ENCODE data around the gene GALNT13. TPM values are rescaled to one million over a fixed set of nuclear protein-coding genes. Genes with fewer than 3 reads are reported as not detected.

Gene GALNT13
- total RNA-seq, result 0.09 and 0.12 TPM in 2 replicates

DNA sequence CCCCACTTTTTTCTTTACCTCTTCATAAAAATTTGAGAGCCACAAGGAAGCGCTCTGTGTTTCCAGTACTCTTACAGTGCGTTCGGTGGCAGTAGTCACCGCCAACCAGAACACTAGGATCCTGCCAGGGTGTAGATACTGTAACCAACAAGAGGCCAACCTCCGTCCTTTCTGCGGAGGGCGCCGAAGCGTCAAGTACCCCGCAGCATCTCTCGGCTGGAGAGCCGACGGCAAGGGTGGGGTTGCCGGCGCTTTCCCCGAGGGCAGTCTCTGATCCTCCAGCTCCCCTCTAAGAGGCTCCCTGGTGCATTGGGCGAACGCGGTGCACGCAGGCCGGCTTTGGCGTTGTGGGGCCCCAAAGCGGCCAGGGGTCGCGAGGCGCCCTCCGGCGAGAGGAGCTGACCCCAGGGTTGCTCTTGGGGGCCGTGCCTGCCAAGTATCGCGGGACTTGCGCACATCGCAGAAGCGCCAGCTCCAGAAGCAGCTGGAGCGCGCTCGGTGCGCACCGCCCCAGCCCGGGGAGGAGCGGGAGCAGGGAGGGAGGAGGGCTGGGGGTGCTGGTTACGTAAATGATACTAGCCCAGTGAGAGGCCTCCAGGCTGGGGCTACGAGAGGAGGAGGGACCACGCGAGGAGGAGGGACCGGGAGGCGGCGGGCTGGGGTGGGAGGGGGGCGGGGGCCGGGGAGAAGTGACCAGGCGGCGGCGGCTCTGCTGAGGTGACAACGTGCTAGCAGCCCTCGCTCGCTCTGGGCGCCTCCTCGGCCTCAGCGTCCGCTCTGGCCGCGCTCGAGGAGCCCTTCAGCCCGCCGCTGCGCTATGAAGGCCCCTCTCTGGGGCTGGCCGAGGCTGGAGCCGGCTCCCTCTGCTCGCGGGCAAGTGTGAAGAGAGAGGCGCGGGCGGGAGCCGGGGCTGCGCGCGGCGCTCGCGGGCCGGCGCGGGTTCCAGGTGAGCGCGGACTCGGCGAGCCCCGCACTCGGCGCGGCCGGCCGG, at the start of gene GALNT13:
Gene GALNT13, plus strand, starts transcription at position 692 of the 991 bp plus-strand sequence.

